T-helper 1 cell treated with Interleukin-12 subunit alpha and Interleukin-12 subunit beta and Interleukin-4 antibody, amounts not matched to agents 30 μg/mL and 1 μg/mL, for 36 hours (primary cell): ENCODE data around the gene HSPA6.
"Not testable (repeated sequence)": the region's sequence is repeated elsewhere in the genome, so short reads cannot be mapped to it uniquely, and the experiment has no call there.

Experiments used
- H3K27ac Mint-ChIP-seq: one replicate; pipeline ENCODE4 v1.8.0; 2021; ENCODE audit warnings: mild to moderate bottlenecking, mixed read lengths
- H3K27me3 Mint-ChIP-seq: one replicate; pipeline ENCODE4 v1.8.0; 2021; ENCODE audit warnings: low read depth, mixed read lengths
- H3K36me3 Mint-ChIP-seq: one replicate; pipeline ENCODE4 v1.8.0; 2021; ENCODE audit warnings: low read depth, mixed read lengths
- H3K4me1 Mint-ChIP-seq: one replicate; pipeline ENCODE4 v1.8.0; 2021; ENCODE audit warnings: low read depth, mixed read lengths
- H3K4me3 Mint-ChIP-seq: one replicate; pipeline ENCODE4 v1.8.0; 2021; ENCODE audit warnings: mild to moderate bottlenecking, moderate library complexity, mixed read lengths
- H3K9me3 Mint-ChIP-seq: one replicate; pipeline ENCODE4 v1.8.0; 2021; ENCODE audit warnings: mixed read lengths

Gene HSPA6

DNA sequence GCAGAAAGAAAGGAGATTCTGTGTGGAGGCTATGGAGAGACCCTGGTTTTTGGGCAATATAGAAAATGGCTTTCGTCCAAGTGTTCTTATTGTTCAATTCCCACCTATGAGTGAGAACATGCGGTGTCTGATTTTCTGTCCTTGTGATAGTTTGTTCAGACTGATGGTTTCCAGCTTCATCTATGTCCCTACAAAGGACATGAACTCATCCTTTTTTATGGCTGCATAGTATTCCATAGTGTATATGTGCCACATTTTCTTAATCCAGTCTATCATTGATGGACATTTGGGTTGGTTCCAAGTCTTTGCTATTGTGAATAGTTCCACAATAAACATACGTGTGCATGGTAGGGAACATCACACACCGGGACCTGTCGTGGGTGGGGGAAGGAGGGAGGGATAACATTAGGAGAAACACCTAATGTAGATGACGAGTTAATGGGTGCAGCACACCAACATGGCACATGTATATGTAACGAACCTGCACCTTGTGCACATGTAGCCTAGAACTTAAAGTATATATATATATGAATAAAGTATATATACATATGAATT, 14.7 kb downstream of the HSPA6 start:
- Mint-ChIP-seq H3K27me3 (peaks cover 14% of the 10 kb centered on the region), H3K4me3 (peak overlapping the region; percentile 92), H3K4me1 (peaks cover 48% of the 10 kb centered on the region)
- not testable (repeated sequence) for H3K36me3 Mint-ChIP-seq, H3K27ac Mint-ChIP-seq, H3K9me3 Mint-ChIP-seq

DNA sequence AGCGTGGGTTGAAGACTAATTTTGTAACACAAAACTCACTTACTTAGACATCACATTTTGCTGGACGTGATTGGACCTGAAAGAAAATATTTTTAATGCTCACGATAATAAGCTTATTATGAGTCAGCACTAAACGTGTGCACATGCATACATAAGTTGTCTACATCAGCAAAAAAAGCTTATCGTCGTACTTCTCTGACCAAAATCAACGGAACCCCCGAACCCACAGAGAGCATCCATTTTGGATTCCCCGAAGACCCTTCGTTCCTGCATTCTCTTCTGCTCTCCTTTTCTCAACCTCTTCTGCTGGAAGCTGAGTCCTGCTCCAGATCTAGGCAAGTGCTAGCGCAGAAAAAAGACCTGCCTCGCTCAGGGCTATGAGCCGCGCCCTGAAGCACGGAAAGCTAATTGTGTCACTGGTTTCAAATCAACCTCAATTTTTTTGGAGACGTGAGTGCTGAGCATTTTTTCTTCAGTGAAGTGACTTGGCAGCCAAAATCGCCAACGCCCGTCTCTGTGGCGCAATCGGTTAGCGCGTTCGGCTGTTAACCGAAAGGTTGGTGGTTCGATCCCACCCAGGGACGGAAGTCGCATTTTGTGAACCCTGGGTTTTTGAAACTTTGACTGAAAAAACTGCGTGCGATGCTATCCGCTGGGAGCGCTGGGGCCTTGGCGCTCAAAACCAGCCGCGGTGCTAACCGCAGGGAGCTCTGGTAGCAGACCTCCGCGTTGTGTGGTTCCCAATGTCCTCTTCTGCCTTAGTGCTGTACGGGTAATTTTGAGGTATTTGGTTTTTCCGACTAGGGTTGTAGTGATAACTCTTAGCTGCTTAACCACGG, 15.6 kb downstream of the HSPA6 start:
- Mint-ChIP-seq H3K4me3 (peak overlapping the region; percentile 92), H3K27me3 (peaks cover 14% of the 10 kb centered on the region), H3K4me1 (peaks cover 50% of the 10 kb centered on the region), H3K27ac (peak overlapping the region; percentile 97)
- not testable (repeated sequence) for H3K36me3 Mint-ChIP-seq, H3K9me3 Mint-ChIP-seq

DNA sequence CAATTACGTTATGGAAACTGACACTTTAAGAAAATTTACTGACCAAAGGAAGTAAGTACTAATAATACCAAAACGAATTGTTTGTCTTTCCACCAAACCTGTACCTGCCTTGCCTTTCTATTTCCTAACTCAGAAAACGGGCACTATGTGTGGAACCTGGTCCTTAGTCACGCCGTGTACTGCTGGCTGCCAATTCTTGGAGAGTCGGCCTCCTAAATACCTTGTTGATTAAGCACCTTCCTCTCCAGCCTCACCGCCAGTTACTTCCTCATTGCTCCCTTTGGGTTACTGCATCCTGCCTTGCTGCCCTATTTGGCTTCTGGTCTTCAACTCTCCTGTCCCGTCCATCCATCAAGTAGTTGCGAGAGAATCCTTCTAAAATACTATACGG, 16.2 kb downstream of the HSPA6 start:
- Mint-ChIP-seq H3K27me3 (peaks cover 14% of the 10 kb centered on the region), H3K4me3 (peak overlapping the region; percentile 92), H3K4me1 (peaks cover 52% of the 10 kb centered on the region), H3K27ac (peak overlapping the region; percentile 97)
- H3K9me3 Mint-ChIP-seq, H3K36me3 Mint-ChIP-seq: not testable (repeated sequence)

DNA sequence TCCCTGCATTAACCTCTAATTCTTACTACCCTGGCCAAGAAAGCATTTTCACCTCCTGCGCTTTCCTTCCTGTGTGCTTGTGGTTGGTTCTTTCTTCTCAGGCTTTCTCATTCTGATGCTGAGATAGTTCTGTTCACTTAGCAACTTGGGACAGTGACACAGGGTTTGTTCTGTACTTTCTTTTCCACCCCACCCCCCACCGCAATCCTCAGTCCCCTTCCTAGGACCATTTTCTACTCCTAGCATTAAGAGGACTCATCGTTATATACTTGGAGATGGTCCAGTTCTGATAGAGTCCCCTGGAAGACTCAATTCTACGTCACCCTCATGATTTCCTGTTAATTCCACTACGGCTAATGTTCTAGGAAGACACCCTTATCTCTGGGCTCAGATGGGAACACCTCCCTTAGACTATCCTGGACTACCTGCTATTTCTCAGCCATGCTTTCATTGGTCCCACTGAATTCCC, 17.8 kb downstream of the HSPA6 start:
- H3K36me3 Mint-ChIP-seq, H3K9me3 Mint-ChIP-seq: not testable (repeated sequence)
- Mint-ChIP-seq H3K27me3 (peaks cover 13% of the 10 kb centered on the region), H3K4me3 (peak overlapping the region; percentile 15), H3K4me1 (peaks cover 48% of the 10 kb centered on the region), H3K27ac (peak overlapping the region; percentile 60)

DNA sequence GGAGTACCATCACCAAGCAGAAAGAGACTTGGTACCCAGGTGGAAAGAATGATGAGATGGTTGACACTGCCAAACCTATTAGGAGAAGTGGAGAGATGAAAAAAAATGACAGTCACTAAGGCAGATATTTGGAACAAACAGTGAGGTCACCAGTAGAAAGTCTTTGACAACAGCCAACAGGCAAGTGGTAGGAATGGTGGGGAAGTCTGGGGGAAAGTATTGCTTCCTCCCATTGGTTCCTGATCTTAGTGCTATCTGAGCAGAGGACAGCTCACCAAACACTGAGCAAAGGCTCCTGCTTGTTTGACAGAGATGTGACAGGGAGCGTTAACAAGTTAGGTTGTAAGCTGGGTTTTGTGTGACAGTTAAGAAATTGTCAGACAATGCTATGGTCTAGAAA, 18.8 kb downstream of the HSPA6 start:
- H3K4me3 Mint-ChIP-seq, H3K9me3 Mint-ChIP-seq, H3K27me3 Mint-ChIP-seq, H3K36me3 Mint-ChIP-seq: not testable (repeated sequence)
- Mint-ChIP-seq H3K4me1 (peaks cover 42% of the 10 kb centered on the region), H3K27ac (peak overlapping the region; percentile 41)

DNA sequence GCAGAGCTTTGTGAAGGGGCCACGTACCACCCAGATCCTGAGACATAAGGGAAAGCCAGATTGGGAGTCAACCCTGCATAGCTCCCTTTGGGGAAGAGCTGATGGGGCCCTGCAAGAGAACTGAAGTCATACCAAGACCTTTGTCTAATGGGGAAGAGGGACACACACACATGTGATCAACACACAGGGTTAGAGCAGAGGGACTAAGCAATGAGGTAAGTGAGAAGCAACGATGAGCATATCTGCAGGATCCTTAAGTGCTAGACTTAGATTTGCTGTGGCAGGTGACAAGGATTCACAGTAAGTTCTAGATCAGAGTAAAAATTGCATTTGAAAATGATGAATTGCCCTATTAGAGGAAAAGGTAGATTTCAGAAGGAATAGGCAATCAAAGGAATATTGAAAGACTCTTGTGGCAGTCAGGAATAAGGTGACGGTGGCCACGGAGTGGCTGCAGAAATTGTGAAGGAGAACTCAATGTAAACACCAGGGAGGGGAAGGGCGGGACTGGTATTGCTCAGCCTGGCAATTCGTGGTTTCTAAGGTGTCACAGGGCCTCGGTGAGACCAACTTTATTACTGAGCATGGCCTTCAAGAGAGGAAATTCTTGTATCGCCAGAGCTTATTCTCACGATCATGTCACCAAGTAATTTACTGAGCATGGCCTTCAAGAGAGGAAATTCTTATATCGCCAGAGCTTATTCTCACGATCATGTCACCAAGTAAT, 20.8 kb downstream of the HSPA6 start:
- not testable (repeated sequence) for H3K27ac Mint-ChIP-seq, H3K36me3 Mint-ChIP-seq, H3K4me3 Mint-ChIP-seq, H3K9me3 Mint-ChIP-seq, H3K27me3 Mint-ChIP-seq
- H3K4me1 Mint-ChIP-seq, result peaks cover 37% of the 10 kb centered on the region

DNA sequence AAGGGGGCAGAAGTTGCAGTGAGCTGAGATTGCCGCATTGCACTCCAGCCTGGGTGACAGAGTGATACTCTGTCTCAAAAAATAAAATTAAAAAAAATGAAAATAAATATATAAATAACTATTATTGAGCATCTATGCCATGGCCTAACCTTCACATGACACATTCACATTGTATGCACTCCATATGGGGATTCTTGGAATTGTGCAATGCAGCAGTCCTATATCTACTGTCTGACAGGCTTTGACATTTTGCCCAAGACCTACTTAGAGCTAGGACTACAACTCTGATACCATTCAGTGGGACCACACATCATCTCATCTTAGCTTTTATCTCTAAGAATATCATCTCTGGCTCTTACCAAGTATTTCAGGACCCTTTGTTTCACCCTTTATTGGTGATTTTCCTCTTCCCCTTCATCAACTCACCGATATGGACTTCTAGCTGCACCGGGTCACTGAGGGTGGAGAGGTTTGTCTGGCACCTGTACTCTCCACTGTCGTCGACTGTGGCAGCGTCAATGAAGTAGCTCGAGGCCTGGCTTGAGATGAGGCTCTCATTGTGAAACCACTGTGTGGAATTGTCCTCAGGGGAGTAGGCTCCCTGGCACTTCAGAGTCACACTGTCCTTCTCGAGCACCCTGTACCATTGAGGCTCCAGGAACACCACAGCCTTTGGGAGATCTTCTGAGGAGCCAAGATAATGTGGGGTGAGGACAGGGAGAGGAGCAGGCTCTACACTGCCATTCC, 23.8 kb downstream of the HSPA6 start:
- H3K27me3 Mint-ChIP-seq, H3K27ac Mint-ChIP-seq, H3K4me3 Mint-ChIP-seq, H3K9me3 Mint-ChIP-seq, H3K36me3 Mint-ChIP-seq: not testable (repeated sequence)
- H3K4me1 Mint-ChIP-seq, result peaks cover 12% of the 10 kb centered on the region

DNA sequence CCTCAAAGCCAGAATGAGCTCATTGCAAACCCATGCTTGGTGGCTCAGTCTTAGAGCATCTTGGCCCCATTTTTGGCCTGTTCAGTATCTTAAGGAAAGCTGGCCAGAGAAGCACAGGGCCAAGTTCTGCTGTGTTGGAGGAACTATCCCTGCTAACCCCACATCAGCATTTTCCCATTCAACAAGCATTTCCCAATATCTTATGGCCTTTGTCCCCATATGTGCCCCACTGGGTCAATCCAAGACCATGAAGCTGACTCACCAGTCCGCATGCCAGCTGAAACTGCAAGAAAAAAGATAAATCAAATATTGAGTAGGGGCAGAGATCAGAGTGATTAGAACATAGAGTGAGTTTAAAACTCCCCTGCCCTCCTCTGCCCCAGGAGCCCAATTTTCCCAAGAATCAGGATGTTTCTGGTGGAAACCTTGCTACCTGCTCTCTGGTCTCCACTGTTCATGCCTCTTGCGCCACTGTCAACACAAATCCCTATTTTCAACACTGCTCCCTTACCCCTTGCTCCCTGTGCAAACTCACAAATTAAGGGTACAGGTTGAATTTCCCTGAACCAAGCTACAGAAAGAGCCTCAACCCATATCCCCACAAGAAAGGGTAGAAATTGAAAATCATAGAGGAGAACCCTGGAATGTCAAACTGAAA, 24.5 kb downstream of the HSPA6 start:
- not testable (repeated sequence) for H3K27ac Mint-ChIP-seq, H3K27me3 Mint-ChIP-seq, H3K9me3 Mint-ChIP-seq, H3K4me3 Mint-ChIP-seq, H3K4me1 Mint-ChIP-seq, H3K36me3 Mint-ChIP-seq

DNA sequence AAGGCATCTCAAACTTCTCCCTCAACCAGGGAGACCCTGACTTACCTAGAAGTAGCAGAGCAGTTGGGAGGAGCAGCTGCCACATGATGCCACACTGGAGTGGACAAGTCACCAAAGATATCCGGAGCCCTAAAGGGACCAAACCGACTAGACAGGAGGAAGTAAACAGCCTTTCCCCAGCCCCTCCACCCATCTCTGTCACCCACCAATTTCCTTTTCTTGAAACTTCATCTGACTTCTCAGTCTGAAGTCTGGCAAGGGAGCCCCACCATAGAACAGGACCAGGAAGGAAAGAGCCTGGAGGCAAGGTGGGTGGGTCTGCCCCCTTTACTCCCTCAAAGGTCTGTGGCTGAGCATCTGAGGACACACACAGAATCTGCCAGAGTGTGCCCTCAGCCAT, 25.3 kb downstream of the HSPA6 start, which contains the start of gene FCGR3A:
FCGR3A (minus strand) TSS at position 167 of the 400 bp plus-strand sequence; CDS start at position 85, 82 bp downstream.
- no peak within 1 kb of the TSS for H3K4me3 Mint-ChIP-seq
- H3K27me3 Mint-ChIP-seq, result peaks cover 3% of the 10 kb centered on the region
- peaks cover 1% of the 10 kb centered on the region for H3K36me3 Mint-ChIP-seq
- peaks cover 10% of the 10 kb centered on the region for H3K4me1 Mint-ChIP-seq
- H3K27ac Mint-ChIP-seq, result no peak within 1 kb of the TSS
- no peaks in the 10 kb centered on the region for H3K9me3 Mint-ChIP-seq

DNA sequence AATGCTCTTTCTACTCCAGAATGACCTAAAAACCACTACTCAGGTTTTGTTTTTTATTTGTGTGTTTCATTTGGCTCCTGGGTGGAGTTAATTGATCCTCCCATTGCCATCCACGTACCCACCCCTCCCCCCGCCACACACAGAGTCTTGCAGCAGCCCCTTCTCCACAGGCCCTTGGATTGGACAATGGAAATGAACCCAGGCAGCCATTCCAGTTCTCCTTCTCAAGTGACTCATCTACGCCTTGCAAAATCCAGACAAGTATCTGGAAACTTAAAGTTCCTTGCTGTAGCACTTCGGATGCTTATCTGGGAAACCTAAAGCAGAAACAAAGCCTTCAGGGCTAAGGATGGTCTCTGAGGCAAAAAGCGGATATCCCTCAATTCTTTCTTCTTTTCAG, 26.6 kb downstream of the HSPA6 start:
- H3K27ac Mint-ChIP-seq, H3K36me3 Mint-ChIP-seq, H3K9me3 Mint-ChIP-seq, H3K27me3 Mint-ChIP-seq, H3K4me3 Mint-ChIP-seq: not testable (repeated sequence)
- H3K4me1 Mint-ChIP-seq, result peaks cover 15% of the 10 kb centered on the region

DNA sequence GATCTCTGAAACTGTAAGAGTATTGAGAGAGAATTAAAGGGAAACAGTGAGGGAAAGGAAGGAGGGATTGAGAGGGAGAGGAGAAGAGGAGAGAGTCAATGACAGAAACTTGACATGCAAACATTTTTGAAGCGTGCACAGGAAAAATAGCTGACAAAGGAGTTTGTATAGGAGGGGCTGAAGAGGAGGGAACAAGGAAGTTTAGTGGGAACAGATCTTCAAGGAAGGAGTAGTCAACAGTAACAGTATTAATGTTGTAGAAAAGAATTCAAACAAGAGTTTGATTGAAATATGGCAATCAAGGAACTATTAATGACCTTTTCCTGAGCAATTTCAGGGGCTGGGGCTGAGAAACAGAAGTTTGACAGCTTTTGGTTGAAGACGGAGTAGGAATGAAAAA, 29.3 kb downstream of the HSPA6 start:
- not testable (repeated sequence) for H3K27ac Mint-ChIP-seq, H3K36me3 Mint-ChIP-seq, H3K4me3 Mint-ChIP-seq, H3K27me3 Mint-ChIP-seq, H3K9me3 Mint-ChIP-seq
- peaks cover 13% of the 10 kb centered on the region for H3K4me1 Mint-ChIP-seq

DNA sequence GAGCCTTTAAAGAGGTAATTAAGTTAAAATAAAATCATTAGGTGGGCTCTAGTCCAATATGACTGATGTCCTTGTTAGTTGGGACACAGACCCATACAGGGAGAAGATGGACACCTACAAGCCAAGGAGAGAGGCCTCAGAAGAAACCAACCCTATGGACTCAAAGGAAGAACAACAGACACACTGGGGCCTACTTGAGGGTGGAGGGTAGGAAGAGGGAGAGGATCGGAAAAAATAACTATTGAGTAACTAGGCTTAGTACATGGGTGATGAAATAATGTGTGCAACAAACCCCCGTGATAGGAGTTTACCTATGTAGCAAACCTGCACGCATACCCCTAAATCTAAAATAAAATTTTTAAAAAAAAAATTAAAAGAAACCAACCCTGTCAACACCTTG, 30.0 kb downstream of the HSPA6 start:
- peaks cover 13% of the 10 kb centered on the region for H3K4me1 Mint-ChIP-seq
- H3K27me3 Mint-ChIP-seq, H3K36me3 Mint-ChIP-seq, H3K9me3 Mint-ChIP-seq: not testable (repeated sequence)
- peak overlapping the region; percentile 77 for H3K4me3 Mint-ChIP-seq
- peak overlapping the region; percentile 80 for H3K27ac Mint-ChIP-seq

DNA sequence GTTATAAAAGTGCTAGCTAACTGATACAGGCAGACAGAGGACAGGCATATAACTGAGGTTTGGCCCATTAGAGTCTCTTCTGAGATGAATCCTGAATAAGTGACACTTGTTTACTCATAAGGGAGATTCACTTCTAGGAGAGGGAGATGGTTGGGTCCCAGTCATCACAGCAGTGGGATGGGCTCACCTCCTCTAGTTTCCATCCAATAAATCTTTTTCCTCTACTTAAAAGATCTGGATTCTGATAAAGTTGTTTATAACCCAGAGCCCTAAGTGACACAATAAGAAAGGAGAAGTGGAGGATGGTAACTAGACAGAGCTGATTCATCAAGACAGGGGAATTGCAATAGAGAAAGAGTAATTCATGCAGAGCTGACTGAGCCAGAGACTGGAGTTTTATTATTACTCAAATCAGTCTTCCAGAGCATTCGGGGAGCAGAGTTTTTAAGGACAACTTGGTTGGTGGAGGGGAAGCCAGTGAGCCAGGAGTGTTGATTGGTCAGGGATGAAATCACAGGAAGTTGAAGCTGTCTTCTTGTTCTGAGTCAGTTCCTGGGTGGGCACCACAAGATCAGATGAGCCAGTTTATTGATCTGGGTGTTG, 30.6 kb downstream of the HSPA6 start:
- not testable (repeated sequence) for H3K27me3 Mint-ChIP-seq, H3K36me3 Mint-ChIP-seq, H3K9me3 Mint-ChIP-seq
- H3K27ac Mint-ChIP-seq, result peak overlapping the region; percentile 72
- peak overlapping the region; percentile 55 for H3K4me3 Mint-ChIP-seq
- peaks cover 13% of the 10 kb centered on the region for H3K4me1 Mint-ChIP-seq

DNA sequence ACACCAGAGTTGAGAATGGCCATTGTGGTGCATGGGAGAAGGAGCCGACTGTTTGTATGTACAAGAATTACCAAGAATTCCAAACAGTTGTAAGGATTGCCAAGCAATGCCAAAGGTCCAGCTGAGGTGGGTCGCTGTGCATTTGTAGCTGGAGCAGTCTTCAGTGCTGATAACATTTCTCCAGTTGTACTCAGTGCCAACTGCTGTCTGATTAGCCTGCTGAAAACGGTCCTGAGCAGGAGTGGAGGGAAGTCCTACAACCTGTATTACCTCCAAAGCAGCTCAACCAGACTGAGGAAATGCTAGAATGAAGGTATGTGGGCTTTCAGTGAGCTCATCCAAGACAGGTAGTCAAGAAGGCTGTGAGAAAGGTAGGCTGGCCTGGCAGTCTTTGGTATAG, 31.8 kb downstream of the HSPA6 start:
- H3K27ac Mint-ChIP-seq, H3K9me3 Mint-ChIP-seq, H3K27me3 Mint-ChIP-seq, H3K36me3 Mint-ChIP-seq, H3K4me3 Mint-ChIP-seq: not testable (repeated sequence)
- H3K4me1 Mint-ChIP-seq, result peaks cover 17% of the 10 kb centered on the region
